ENCODE measurements around the gene HOXD3. TPM values are rescaled to one million over a fixed set of nuclear protein-coding genes. Genes with fewer than 3 reads are reported as not detected.

Gene HOXD3
- total RNA-seq, 1 donor from 2014 or later = not detected

DNA sequence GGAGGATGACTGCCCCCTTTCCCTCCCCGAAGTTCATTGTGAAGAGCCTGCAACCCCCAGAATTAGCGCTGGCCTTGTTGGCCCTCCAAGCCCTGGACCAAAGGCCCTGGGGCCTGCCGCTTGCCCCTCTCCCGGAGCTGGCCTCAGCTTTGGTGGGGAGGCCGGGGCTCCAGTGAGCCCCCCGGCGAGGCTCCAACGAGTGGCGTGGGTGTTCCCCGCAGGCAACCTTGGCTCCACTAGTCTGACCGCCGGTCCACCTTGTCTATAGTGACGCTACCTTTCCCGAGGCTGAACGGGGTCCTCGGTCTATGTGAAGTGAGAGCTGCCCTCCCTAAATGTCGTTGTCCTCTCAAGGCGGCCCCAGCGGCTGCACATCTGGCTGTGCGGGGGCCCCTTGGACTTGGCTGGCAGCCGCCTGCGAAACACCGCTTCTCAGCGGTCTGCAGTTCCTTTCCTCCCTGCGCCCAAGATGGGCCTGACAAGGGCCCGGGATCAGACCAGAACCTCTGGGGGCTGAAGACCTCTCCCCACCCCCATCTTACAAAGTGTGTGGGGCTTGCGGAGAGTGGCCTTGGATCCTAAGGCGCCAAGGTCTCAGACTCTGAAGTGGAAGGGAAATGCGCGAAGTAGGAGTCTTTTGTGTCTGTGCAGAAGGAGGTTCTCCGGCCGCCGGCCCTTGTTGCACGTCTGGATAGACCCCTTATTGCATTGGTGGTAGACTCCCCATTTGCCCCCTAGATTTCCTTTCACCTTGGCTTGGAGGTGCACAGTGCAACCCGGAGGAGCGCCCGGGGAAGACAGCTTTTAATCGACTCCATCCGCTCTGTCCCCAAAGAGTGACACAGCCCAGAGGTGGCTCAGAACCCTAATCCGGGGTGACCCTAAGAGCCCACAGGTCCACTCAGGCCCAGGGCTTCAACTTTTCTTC lies 44.5 kb upstream of the HOXD3 start:
- no peak overlapping the region for H3K27ac ChIP-seq (ENCODE audit: low read depth, low read length)
- no peaks in the 10 kb centered on the region for H3K36me3 ChIP-seq (ENCODE audit: insufficient read depth, low read length)
- FAIRE-seq (no peak), DNase-seq (ENCODE audit: low read depth) (no peak)
- H3K9me3 Mint-ChIP-seq (ENCODE audit: unreplicated experiment) = peaks cover 20% of the 10 kb centered on the region
- peak; percentile 90 for TF ChIP-seq EZH2 (IDR thresholded peaks at IDR 0.05; ENCODE audit: insufficient read depth, low read length)
- TF ChIP-seq, protein P1, sequence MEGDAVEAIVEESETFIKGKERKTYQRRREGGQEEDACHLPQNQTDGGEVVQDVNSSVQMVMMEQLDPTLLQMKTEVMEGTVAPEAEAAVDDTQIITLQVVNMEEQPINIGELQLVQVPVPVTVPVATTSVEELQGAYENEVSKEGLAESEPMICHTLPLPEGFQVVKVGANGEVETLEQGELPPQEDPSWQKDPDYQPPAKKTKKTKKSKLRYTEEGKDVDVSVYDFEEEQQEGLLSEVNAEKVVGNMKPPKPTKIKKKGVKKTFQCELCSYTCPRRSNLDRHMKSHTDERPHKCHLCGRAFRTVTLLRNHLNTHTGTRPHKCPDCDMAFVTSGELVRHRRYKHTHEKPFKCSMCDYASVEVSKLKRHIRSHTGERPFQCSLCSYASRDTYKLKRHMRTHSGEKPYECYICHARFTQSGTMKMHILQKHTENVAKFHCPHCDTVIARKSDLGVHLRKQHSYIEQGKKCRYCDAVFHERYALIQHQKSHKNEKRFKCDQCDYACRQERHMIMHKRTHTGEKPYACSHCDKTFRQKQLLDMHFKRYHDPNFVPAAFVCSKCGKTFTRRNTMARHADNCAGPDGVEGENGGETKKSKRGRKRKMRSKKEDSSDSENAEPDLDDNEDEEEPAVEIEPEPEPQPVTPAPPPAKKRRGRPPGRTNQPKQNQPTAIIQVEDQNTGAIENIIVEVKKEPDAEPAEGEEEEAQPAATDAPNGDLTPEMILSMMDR (IDR thresholded peaks at IDR 0.05; ENCODE audit: insufficient read depth, low read depth, low read length) = no peak
- no peak overlapping the region for H2AFZ ChIP-seq (ENCODE audit: low read depth, low read length)
- H3K36me3 Mint-ChIP-seq (ENCODE audit: low read depth, unreplicated experiment) = peaks cover 2% of the 10 kb centered on the region
- H3K4me3 ChIP-seq (ENCODE audit: insufficient read depth, low read depth, low read length) = no peak overlapping the region
- peaks cover 95% of the 10 kb centered on the region for H3K27me3 ChIP-seq (ENCODE audit: insufficient read depth, low read length)
- no peak overlapping the region for H3K27ac Mint-ChIP-seq (ENCODE audit: unreplicated experiment)
- no peaks in the 10 kb centered on the region for H4K20me1 ChIP-seq (ENCODE audit: insufficient read depth, low read length)
- peaks cover 6% of the 10 kb centered on the region for H3K9me3 ChIP-seq (ENCODE audit: insufficient read depth, low read depth, low read length)
- H3K4me1 ChIP-seq (ENCODE audit: insufficient read depth, low read length) = no peaks in the 10 kb centered on the region
- no peak overlapping the region for H3K9ac ChIP-seq (ENCODE audit: low read length)
- no peaks in the 10 kb centered on the region for H3K4me1 Mint-ChIP-seq (ENCODE audit: low read depth, unreplicated experiment)
- no peak overlapping the region for H3K4me2 ChIP-seq (ENCODE audit: low read length)
- H3K79me2 ChIP-seq (ENCODE audit: insufficient read depth, low read length) = no peaks in the 10 kb centered on the region
- peaks cover 84% of the 10 kb centered on the region for H3K27me3 Mint-ChIP-seq (ENCODE audit: low read depth, unreplicated experiment)
- no peak overlapping the region for H3K4me3 Mint-ChIP-seq (ENCODE audit: unreplicated experiment)

DNA sequence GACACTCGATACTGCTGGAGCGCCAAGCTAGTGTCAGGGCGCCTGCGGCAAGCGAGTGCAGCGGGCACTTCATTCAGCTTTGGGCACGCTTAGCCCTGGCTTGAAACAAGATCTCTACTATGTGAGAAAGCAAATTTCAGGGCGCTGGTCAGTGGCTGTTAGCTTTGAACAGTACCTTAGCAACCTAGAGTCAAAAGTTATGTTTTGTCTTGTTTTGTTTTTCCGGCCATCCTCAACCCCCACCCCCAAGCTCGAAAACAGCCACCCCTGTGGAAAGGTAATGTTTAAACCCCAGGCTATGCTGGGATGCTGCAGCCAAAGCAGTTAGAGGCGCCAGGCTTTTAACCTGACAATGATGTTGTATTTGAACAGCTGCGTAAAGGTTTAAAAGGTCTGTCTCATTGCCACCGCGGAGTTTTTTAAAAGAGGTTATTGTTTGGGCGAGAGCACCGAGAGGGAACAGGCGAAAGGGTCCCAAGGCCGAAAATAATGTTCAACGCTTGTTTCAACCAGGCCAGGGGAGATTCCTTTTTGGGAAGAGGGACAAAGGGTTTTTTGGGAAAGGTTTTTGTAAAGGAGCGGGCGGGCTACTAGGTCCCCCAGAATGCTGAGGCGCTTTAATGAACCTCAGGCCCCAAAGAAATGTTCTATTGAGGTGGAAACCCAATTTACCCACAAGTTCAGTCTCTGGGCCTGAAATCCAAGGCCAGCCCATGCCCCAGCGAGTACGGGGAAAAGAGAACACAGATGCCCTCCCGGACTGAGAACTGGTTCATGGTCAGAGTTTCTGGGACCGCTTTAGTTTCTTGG lies 42.8 kb upstream of the HOXD3 start:
- H3K4me1 ChIP-seq (ENCODE audit: insufficient read depth, low read length) = no peaks in the 10 kb centered on the region
- H3K36me3 Mint-ChIP-seq (ENCODE audit: low read depth, unreplicated experiment) = peaks cover 2% of the 10 kb centered on the region
- H3K4me3 Mint-ChIP-seq (ENCODE audit: unreplicated experiment) = no peak overlapping the region
- no peak overlapping the region for H3K4me2 ChIP-seq (ENCODE audit: low read length)
- no peak overlapping the region for H3K27ac Mint-ChIP-seq (ENCODE audit: unreplicated experiment)
- H3K27ac ChIP-seq (ENCODE audit: low read depth, low read length) = no peak overlapping the region
- TF ChIP-seq, protein P1 (IDR thresholded peaks at IDR 0.05; ENCODE audit: insufficient read depth, low read depth, low read length) = no peak
- peak; percentile 85 for TF ChIP-seq EZH2 (IDR thresholded peaks at IDR 0.05; ENCODE audit: insufficient read depth, low read length)
- no peak overlapping the region for H2AFZ ChIP-seq (ENCODE audit: low read depth, low read length)
- peaks cover 29% of the 10 kb centered on the region for H3K9me3 Mint-ChIP-seq (ENCODE audit: unreplicated experiment)
- no peaks in the 10 kb centered on the region for H3K79me2 ChIP-seq (ENCODE audit: insufficient read depth, low read length)
- no peak overlapping the region for H3K9ac ChIP-seq (ENCODE audit: low read length)
- no peaks in the 10 kb centered on the region for H3K4me1 Mint-ChIP-seq (ENCODE audit: low read depth, unreplicated experiment)
- DNase-seq (ENCODE audit: low read depth) = no peak
- FAIRE-seq = no peak
- peaks cover 91% of the 10 kb centered on the region for H3K27me3 Mint-ChIP-seq (ENCODE audit: low read depth, unreplicated experiment)
- no peaks in the 10 kb centered on the region for H4K20me1 ChIP-seq (ENCODE audit: insufficient read depth, low read length)
- no peaks in the 10 kb centered on the region for H3K36me3 ChIP-seq (ENCODE audit: insufficient read depth, low read length)
- H3K27me3 ChIP-seq (ENCODE audit: insufficient read depth, low read length) = peaks cover 99% of the 10 kb centered on the region
- peaks cover 6% of the 10 kb centered on the region for H3K9me3 ChIP-seq (ENCODE audit: insufficient read depth, low read depth, low read length)
- H3K4me3 ChIP-seq (ENCODE audit: insufficient read depth, low read depth, low read length) = no peak overlapping the region

Measured in astrocyte (in vitro differentiated cells and primary cell).